HepG2 (cell line): ENCODE results near the gene GMPPB. TPM values are rescaled to one million over a fixed set of nuclear protein-coding genes. Genes with fewer than 3 reads are reported as not detected.
A peak's percentile ranks its signal among the peaks of the same experiment; 100 is the strongest.
"Not testable (repeated sequence)": the region's sequence is repeated elsewhere in the genome, so short reads cannot be mapped to it uniquely, and the experiment has no call there.

ENCODE experiments used
- ATAC-seq: fragments of 200-7000 bp; cut with Tn5 transposase; 3 replicates; pipeline ENCODE4 v1.9.1; 2020; ENCODE audit warnings: mild to moderate bottlenecking, moderate library complexity
- BruUV-seq: library from RNA; stranded (reverse); fragments of 400-500 nt; replicated peaks from 2 replicates; lab custom pipeline; 2021; lab: Mats Ljungman, UMichigan
- CTCF ChIA-PET: fragments of 300-600 bp; formaldehyde crosslinking; extraction: SDS; loops from one replicate; lab custom pipeline; 2021; ENCODE audit warnings: low total read pairs, inconsistent platforms, low intra/inter-chr PET ratio; lab: Yijun Ruan, JAX
- POLR2A ChIA-PET: fragments of 350-600 bp; sonication (Branson Sonifier 250); formaldehyde crosslinking; loops from one replicate; lab custom pipeline; 2020; ENCODE audit warnings: antibody characterized with exemption, inconsistent platforms; lab: Yijun Ruan, JAX
- DNase-seq: peaks from one replicate; pipeline ENCODE4 v3.0.0-alpha.2; 2015; ENCODE audit warnings: low spot score
- FAIRE-seq: peaks from 3 replicates; lab custom pipeline; 2011; peaks lifted over from hg19 to GRCh38; lab: Jason Lieb, UNC
- H2AFZ ChIP-seq: one replicate; pipeline ENCODE4 v1.6.1; 2011; ENCODE audit warnings: low read length, inconsistent platforms
- H3K27ac ChIP-seq: fragments of 300-600 bp; 3 replicates; pipeline ENCODE4 v1.8.0; 2011; ENCODE audit warnings: mixed run types, mild to moderate bottlenecking, mixed read lengths, low read length, inconsistent platforms; ENCODE audit not compliant: insufficient read depth; ENCODE audit errors: extremely low read length
- H3K27me3 ChIP-seq, 2 experiments: fragments of 200-600 bp in 1 of 2; 2 replicates in 1 of 2; 3 replicates in 1 of 2; pipeline versions ENCODE4 v1.6.0 to v1.8.0; 2011; ENCODE audit warnings: low read length in 2 of 2, mild to moderate bottlenecking in 2 of 2, moderate library complexity in 2 of 2, inconsistent platforms in 1 of 2; ENCODE audit not compliant: insufficient read depth in 2 of 2, control insufficient read depth in 1 of 2
- H3K36me3 ChIP-seq, 2 experiments: fragments of 200-600 bp in 1 of 2; replicated peaks in 1 of 2; 2 replicates in 1 of 2; 3 replicates in 1 of 2; pipeline versions ENCODE4 v1.5.1 to v1.8.0; 2011; ENCODE audit warnings: low read length in 2 of 2, inconsistent platforms in 1 of 2; ENCODE audit not compliant: insufficient read depth in 2 of 2, control insufficient read depth in 1 of 2
- H3K4me1 ChIP-seq: 2 replicates; pipeline ENCODE4 v1.5.1; 2012; ENCODE audit warnings: low read length, inconsistent platforms; ENCODE audit not compliant: insufficient read depth
- H3K4me2 ChIP-seq: 2 replicates; pipeline ENCODE4 v1.6.0; 2011; ENCODE audit warnings: low read depth, low read length, inconsistent platforms
- H3K4me3 ChIP-seq, 3 experiments: fragments of 200-600 bp in 1 of 3; sonication (generic), shearing (Covaris generic) in 1 of 3; replicated peaks in 1 of 3; 2 replicates each; pipeline ENCODE4 v1.5.1; 2011 to 2016; ENCODE audit warnings: low read length in 3 of 3, inconsistent platforms in 2 of 3, low read depth in 2 of 3, mild to moderate bottlenecking in 2 of 3, control low read depth in 1 of 3, mixed read lengths in 1 of 3; ENCODE audit not compliant: insufficient read depth in 1 of 3
- H3K79me2 ChIP-seq: one replicate; pipeline ENCODE4 v1.6.1; 2011; ENCODE audit warnings: low read length, inconsistent platforms; ENCODE audit not compliant: insufficient read depth
- H3K9ac ChIP-seq: 2 replicates; pipeline ENCODE4 v1.6.0; 2011; ENCODE audit warnings: mild to moderate bottlenecking, low read depth, low read length, inconsistent platforms; ENCODE audit not compliant: insufficient read depth
- H3K9me3 ChIP-seq: 2 replicates; pipeline ENCODE4 v1.5.1; 2012; ENCODE audit warnings: mild to moderate bottlenecking, low read length
- H4K20me1 ChIP-seq: 2 replicates; pipeline ENCODE4 v1.6.0; 2011; ENCODE audit warnings: inconsistent platforms, mild to moderate bottlenecking, low read length, moderate library complexity; ENCODE audit not compliant: insufficient read depth
- ONECUT2 ChIP-seq: sonication (generic); formaldehyde crosslinking; IDR thresholded peaks from 2 replicates; pipeline ENCODE4 v1.4.0; 2020; ENCODE audit warnings: missing genetic modification reagents
- POLR2AphosphoS2 ChIP-seq: IDR thresholded peaks from 2 replicates; pipeline ENCODE4 v1.6.1; 2011; ENCODE audit warnings: low read depth, low read length, improper control_type of control experiment
- ZBTB38 ChIP-seq: sonication (generic); formaldehyde crosslinking; IDR thresholded peaks from 2 replicates; pipeline ENCODE4 v1.5.1; 2020; ENCODE audit warnings: mild to moderate bottlenecking, missing genetic modification reagents
- WGBS: methylation state at CpG from one replicate; pipeline ENCODE4 v1.1.6; 2017; ENCODE audit warnings: low lambda C conversion rate; 5-methylcytosine and 5-hydroxymethylcytosine counted together
- in situ Hi-C: cut with HindIII; loops from 2 replicates; pipeline ENCODE4 v1.10.0; 2017; ENCODE audit warnings: low pct_unique_long_range_greater_than_20kb; ENCODE audit not compliant: extremely low pct_ligation_motif_present
- intact Hi-C: fragments of 100-400 bp; cut with micrococcal nuclease; formaldehyde crosslinking; loops from one replicate; pipeline ENCODE4 v1.10.0; 2022; ENCODE audit not compliant: unreplicated experiment
- polyA plus RNA-seq, 8 experiments: library from polyadenylated mRNA; depleted of rRNA in 3 of 8; stranded (reverse) in 7 of 8; unstranded in 1 of 8; fragments of >200 nt; fragmentation: Illumina TruSeq in 4 of 8; extraction: Trizol in 4 of 8; gene quantifications; 2 replicates each; pipeline versions ENCODE4 v1.2.1 to v1.2.3, GENCODE V29; 2011 to 2016; ENCODE audit warnings: low read depth in 4 of 8, missing spikeins in 1 of 8, mixed read lengths in 1 of 8; ENCODE audit not compliant: insufficient read depth in 1 of 8
- total RNA-seq, 5 experiments: library from RNA; depleted of rRNA; stranded (reverse); fragments of >200 nt; fragmentation: Illumina TruSeq; extraction: Trizol; gene quantifications; 2 replicates each; pipeline ENCODE4 v1.2.3, GENCODE V29; 2016; ENCODE audit warnings: low read depth in 1 of 5
- TF ChIP-seq, protein P1 (sequence below): sonication (generic); formaldehyde crosslinking; IDR thresholded peaks from 2 replicates; pipeline ENCODE4 v1.5.1; 2020; ENCODE audit warnings: missing genetic modification reagents, mild to moderate bottlenecking, borderline replicate concordance
- TF ChIP-seq, protein P2 (sequence below): sonication (generic); formaldehyde crosslinking; IDR thresholded peaks from 2 replicates; pipeline ENCODE4 v1.4.0; 2020; ENCODE audit warnings: missing genetic modification reagents
- TF ChIP-seq, protein P3 (sequence below): sonication (generic); formaldehyde crosslinking; IDR thresholded peaks from 2 replicates; pipeline ENCODE4 v1.4.0; 2020; ENCODE audit warnings: missing genetic modification reagents

Gene GMPPB
- total and polyA plus RNA-seq, 2 of the 13 experiments (the other 11 are each of a cell fraction or from before 2014, with no cell fraction given), result 6.5 to 23.1 TPM

DNA sequence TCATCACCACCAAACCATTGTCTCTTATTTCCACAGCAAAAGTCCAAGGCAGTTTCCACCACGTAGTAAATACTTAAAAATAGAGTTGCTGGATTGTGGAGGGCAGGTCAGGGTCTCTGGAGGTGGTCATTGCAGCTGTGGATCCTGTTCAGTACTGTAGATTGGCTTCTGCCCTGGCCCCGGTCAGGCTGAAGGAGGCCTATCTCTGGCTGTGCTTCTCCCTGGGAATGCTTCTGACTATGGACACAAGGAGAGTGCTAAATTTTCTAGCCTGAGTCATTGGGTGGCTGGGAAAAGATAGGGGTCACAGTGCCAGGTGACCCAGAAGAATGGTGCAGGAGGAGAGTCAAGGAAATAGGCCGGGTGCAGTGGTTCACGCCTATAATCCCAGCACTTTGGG lies 26.3 kb upstream of the GMPPB start (continued):
- TF ChIP-seq, protein P1, sequence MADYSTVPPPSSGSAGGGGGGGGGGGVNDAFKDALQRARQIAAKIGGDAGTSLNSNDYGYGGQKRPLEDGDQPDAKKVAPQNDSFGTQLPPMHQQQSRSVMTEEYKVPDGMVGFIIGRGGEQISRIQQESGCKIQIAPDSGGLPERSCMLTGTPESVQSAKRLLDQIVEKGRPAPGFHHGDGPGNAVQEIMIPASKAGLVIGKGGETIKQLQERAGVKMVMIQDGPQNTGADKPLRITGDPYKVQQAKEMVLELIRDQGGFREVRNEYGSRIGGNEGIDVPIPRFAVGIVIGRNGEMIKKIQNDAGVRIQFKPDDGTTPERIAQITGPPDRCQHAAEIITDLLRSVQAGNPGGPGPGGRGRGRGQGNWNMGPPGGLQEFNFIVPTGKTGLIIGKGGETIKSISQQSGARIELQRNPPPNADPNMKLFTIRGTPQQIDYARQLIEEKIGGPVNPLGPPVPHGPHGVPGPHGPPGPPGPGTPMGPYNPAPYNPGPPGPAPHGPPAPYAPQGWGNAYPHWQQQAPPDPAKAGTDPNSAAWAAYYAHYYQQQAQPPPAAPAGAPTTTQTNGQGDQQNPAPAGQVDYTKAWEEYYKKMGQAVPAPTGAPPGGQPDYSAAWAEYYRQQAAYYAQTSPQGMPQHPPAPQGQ (CRISPR knock-in tag), result no peak
- TF ChIP-seq POLR2AphosphoS2, result no peak
- TF ChIP-seq ONECUT2, result no peak
- TF ChIP-seq, protein P2, sequence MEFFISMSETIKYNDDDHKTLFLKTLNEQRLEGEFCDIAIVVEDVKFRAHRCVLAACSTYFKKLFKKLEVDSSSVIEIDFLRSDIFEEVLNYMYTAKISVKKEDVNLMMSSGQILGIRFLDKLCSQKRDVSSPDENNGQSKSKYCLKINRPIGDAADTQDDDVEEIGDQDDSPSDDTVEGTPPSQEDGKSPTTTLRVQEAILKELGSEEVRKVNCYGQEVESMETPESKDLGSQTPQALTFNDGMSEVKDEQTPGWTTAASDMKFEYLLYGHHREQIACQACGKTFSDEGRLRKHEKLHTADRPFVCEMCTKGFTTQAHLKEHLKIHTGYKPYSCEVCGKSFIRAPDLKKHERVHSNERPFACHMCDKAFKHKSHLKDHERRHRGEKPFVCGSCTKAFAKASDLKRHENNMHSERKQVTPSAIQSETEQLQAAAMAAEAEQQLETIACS, result no peak

DNA sequence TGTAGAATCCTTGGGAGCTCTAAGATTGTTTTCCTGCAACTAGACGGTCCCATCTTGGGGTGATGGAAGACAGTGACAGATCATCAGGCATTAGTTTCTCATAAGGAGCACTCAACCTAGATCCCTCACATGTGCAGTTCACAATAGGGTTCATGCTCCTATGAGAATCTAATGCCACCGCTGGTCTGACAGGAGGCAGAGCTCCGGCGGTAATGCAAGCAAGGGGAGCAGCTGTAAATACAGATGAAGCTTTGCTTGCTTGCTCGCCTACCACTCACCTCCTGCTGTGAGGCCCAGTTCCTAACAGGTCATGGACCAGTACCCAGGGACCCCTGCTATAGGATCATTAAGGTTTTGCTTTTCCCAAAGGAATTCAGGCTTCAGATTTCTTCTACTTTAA lies 25.1 kb upstream of the GMPPB start:
- H3K27me3 ChIP-seq, H3K9me3 ChIP-seq, H3K9ac ChIP-seq, CTCF ChIA-PET, H3K4me3 ChIP-seq, H4K20me1 ChIP-seq, DNase-seq, H2AFZ ChIP-seq, H3K4me2 ChIP-seq, BruUV-seq, intact Hi-C loops, ATAC-seq, H3K27ac ChIP-seq, in situ Hi-C loops, FAIRE-seq: not testable (repeated sequence)
- Histone ChIP-seq H3K36me3 (peaks cover 3 to 17% of the 10 kb centered on the region in 2 experiments; a peak in 4 of 5 replicates), H3K4me1 (peaks cover 58% of the 10 kb centered on the region), H3K79me2 (peaks cover 51% of the 10 kb centered on the region)
- peak; percentile 51; the same call in 1 of the 2 replicates for TF ChIP-seq ZBTB38 (CRISPR knock-in tag)
- TF ChIP-seq, protein P3, sequence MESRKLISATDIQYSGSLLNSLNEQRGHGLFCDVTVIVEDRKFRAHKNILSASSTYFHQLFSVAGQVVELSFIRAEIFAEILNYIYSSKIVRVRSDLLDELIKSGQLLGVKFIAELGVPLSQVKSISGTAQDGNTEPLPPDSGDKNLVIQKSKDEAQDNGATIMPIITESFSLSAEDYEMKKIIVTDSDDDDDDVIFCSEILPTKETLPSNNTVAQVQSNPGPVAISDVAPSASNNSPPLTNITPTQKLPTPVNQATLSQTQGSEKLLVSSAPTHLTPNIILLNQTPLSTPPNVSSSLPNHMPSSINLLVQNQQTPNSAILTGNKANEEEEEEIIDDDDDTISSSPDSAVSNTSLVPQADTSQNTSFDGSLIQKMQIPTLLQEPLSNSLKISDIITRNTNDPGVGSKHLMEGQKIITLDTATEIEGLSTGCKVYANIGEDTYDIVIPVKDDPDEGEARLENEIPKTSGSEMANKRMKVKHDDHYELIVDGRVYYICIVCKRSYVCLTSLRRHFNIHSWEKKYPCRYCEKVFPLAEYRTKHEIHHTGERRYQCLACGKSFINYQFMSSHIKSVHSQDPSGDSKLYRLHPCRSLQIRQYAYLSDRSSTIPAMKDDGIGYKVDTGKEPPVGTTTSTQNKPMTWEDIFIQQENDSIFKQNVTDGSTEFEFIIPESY, result peak; percentile 95
- WGBS, result 97% methylated on average over 5 of the region's 5 CpGs
- POLR2A ChIA-PET, result interaction anchor here (0.6 to 1.7 kb wide), 3 partner anchors 24 to 38 kb away, joined by 3 to 4 read pairs (median 4); partner anchors contain the start of genes GMPPB and IP6K1
